Astrocyte (in vitro differentiated cells and primary cell): Measurements from ENCODE around the gene ENTPD5. TPM values are rescaled to one million over a fixed set of nuclear protein-coding genes. Genes with fewer than 3 reads are reported as not detected.

ENCODE experiments used
- DNase-seq: peaks from one replicate; pipeline ENCODE4 v3.0.0-alpha.2; 2010; ENCODE audit warnings: low read depth
- FAIRE-seq: peaks from 2 replicates; lab custom pipeline; 2011; peaks lifted over from hg19 to GRCh38; lab: Jason Lieb, UNC
- H2AFZ ChIP-seq: 2 replicates; pipeline ENCODE4 v1.6.0; 2012; ENCODE audit warnings: low read depth, low read length, inconsistent platforms
- H3K27ac ChIP-seq: 2 replicates; pipeline ENCODE4 v1.5.1; 2011; ENCODE audit warnings: low read depth, low read length, inconsistent platforms
- H3K27me3 ChIP-seq: 2 replicates; pipeline ENCODE4 v1.6.0; 2011; ENCODE audit warnings: low read length, inconsistent platforms; ENCODE audit not compliant: insufficient read depth
- H3K36me3 ChIP-seq: 2 replicates; pipeline ENCODE4 v1.5.1; 2011; ENCODE audit warnings: low read length, inconsistent platforms; ENCODE audit not compliant: insufficient read depth
- H3K4me1 ChIP-seq: 2 replicates; pipeline ENCODE4 v1.5.1; 2011; ENCODE audit warnings: low read length, inconsistent platforms; ENCODE audit not compliant: insufficient read depth
- H3K4me2 ChIP-seq: 2 replicates; pipeline ENCODE4 v1.6.0; 2012; ENCODE audit warnings: low read length, inconsistent platforms
- H3K4me3 ChIP-seq: 2 replicates; pipeline ENCODE4 v1.5.1; 2011; ENCODE audit warnings: low read depth, mild to moderate bottlenecking, low read length, inconsistent platforms; ENCODE audit not compliant: insufficient read depth
- H3K79me2 ChIP-seq: 2 replicates; pipeline ENCODE4 v1.6.0; 2012; ENCODE audit warnings: mild to moderate bottlenecking, low read length, inconsistent platforms; ENCODE audit not compliant: insufficient read depth
- H3K9ac ChIP-seq: 2 replicates; pipeline ENCODE4 v1.6.0; 2012; ENCODE audit warnings: mild to moderate bottlenecking, low read length, inconsistent platforms
- H3K9me3 ChIP-seq: 2 replicates; pipeline ENCODE4 v1.5.1; 2012; ENCODE audit warnings: low read depth, mild to moderate bottlenecking, low read length, inconsistent platforms; ENCODE audit not compliant: insufficient read depth
- H4K20me1 ChIP-seq: 2 replicates; pipeline ENCODE4 v1.6.0; 2012; ENCODE audit warnings: low read length, inconsistent platforms; ENCODE audit not compliant: insufficient read depth
- H3K27ac Mint-ChIP-seq: one replicate; pipeline ENCODE4 v1.8.0; 2021; ENCODE audit warnings: mild to moderate bottlenecking, mixed read lengths; ENCODE audit not compliant: unreplicated experiment
- H3K27me3 Mint-ChIP-seq: one replicate; pipeline ENCODE4 v1.8.0; 2021; ENCODE audit warnings: low read depth, mixed read lengths; ENCODE audit not compliant: unreplicated experiment
- H3K36me3 Mint-ChIP-seq: one replicate; pipeline ENCODE4 v1.8.0; 2021; ENCODE audit warnings: low read depth, mixed read lengths; ENCODE audit not compliant: unreplicated experiment
- H3K4me1 Mint-ChIP-seq: one replicate; pipeline ENCODE4 v1.8.0; 2021; ENCODE audit warnings: low read depth, mixed read lengths; ENCODE audit not compliant: unreplicated experiment
- H3K4me3 Mint-ChIP-seq: one replicate; pipeline ENCODE4 v1.8.0; 2021; ENCODE audit warnings: mild to moderate bottlenecking, moderate library complexity, mixed read lengths; ENCODE audit not compliant: unreplicated experiment
- H3K9me3 Mint-ChIP-seq: one replicate; pipeline ENCODE4 v1.8.0; 2021; ENCODE audit warnings: mild to moderate bottlenecking, mixed read lengths; ENCODE audit not compliant: unreplicated experiment
- EZH2 ChIP-seq: IDR thresholded peaks from 2 replicates; pipeline ENCODE4 v1.6.1; 2012; ENCODE audit warnings: mild to moderate bottlenecking, low read length, inconsistent platforms; ENCODE audit not compliant: insufficient read depth
- total RNA-seq: library from RNA; stranded (reverse); gene quantifications from 2 replicates; pipeline ENCODE4 v1.2.1, GENCODE V29; 2021
- TF ChIP-seq, protein P1 (sequence below): IDR thresholded peaks from 2 replicates; pipeline ENCODE4 v1.5.1; 2011; ENCODE audit warnings: low read depth, mild to moderate bottlenecking, inconsistent platforms, low read length, moderate library complexity; ENCODE audit not compliant: insufficient read depth

Gene ENTPD5
- total RNA-seq, 1 donor from 2014 or later = 9.5 TPM

DNA sequence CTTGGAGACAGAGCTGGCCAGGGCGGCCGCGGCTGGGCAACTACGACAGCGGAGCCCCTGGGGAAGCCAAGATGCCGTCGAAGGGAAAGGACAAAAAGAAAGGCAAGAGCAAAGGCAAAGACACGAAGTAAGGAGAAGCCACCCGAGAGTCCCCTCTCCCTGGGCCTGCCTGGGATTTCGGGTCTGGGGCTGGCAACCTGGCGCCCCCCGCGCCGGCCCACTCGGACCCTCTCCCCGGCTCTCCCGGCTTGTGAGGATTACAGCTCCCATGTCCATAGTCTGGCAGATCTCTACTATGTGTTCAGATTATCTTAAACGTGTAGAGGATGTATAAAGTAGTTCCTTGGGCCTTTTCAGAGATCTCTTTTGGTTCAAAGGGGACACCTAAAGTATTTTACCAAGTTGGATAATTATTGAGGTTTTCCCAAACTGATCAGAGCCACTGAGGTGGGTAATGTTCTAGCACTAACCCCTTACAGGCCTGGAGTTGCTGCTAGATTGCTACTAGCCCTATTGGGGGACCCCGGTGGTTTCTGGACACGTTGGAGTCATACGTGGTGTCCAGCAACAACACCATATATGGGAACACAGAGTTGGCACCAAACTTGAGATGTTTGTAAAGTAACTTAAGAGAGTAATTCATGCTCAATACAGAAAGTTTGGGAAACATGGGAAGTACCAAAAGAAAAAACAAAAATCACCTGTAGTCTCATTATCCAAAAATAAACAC lies 485 bp upstream of the ENTPD5 start:
- peak; percentile 68 for DNase-seq
- Histone ChIP-seq H3K4me2 (peak overlapping the region; percentile 95), H3K27ac (peak overlapping the region; percentile 94), H3K4me3 (peak overlapping the region; percentile 94), H3K79me2 (peaks cover 8% of the 10 kb centered on the region), H3K36me3 (no peaks in the 10 kb centered on the region), H3K9me3 (no peaks in the 10 kb centered on the region), H2AFZ (peak overlapping the region; percentile 93), H3K9ac (peak overlapping the region; percentile 97), H4K20me1 (no peaks in the 10 kb centered on the region), H3K4me1 (peaks cover 8% of the 10 kb centered on the region), H3K27me3 (no peaks in the 10 kb centered on the region)
- no peak for TF ChIP-seq EZH2
- TF ChIP-seq, protein P1, sequence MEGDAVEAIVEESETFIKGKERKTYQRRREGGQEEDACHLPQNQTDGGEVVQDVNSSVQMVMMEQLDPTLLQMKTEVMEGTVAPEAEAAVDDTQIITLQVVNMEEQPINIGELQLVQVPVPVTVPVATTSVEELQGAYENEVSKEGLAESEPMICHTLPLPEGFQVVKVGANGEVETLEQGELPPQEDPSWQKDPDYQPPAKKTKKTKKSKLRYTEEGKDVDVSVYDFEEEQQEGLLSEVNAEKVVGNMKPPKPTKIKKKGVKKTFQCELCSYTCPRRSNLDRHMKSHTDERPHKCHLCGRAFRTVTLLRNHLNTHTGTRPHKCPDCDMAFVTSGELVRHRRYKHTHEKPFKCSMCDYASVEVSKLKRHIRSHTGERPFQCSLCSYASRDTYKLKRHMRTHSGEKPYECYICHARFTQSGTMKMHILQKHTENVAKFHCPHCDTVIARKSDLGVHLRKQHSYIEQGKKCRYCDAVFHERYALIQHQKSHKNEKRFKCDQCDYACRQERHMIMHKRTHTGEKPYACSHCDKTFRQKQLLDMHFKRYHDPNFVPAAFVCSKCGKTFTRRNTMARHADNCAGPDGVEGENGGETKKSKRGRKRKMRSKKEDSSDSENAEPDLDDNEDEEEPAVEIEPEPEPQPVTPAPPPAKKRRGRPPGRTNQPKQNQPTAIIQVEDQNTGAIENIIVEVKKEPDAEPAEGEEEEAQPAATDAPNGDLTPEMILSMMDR = no peak
- Mint-ChIP-seq H3K9me3 (no peaks in the 10 kb centered on the region), H3K4me3 (peak overlapping the region; percentile 92), H3K4me1 (no peaks in the 10 kb centered on the region), H3K36me3 (no peaks in the 10 kb centered on the region), H3K27me3 (no peaks in the 10 kb centered on the region), H3K27ac (peak overlapping the region; percentile 92)
- no peak for FAIRE-seq

DNA sequence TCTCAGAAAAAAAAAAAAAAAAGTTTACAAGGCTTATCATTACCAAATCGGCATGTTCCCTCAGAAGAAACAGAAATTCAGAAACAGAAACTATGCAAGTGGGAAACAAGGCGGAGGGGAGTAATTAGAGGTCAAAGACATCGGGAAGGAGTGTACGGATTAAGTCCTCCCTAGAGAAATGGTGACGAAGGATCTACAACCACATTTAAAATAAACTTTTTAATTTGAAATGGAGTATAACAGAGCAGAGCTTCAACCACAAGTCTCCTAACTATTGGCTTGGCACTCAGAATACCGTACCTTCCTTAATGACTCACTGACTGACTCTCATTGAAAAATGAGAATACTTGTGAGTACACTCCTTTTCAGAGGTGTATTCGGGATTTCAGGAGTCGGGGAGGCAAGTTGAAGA lies 908 bp downstream of the ENTPD5 start:
- H3K9me3 Mint-ChIP-seq = no peaks in the 10 kb centered on the region
- no peaks in the 10 kb centered on the region for H4K20me1 ChIP-seq
- peaks cover 5% of the 10 kb centered on the region for H3K36me3 ChIP-seq
- H3K27ac Mint-ChIP-seq = peak overlapping the region; percentile 93
- no peaks in the 10 kb centered on the region for H3K27me3 ChIP-seq
- peak overlapping the region; percentile 95 for H3K4me2 ChIP-seq
- DNase-seq (peak; percentile 87), FAIRE-seq (no peak)
- peaks cover 8% of the 10 kb centered on the region for H3K4me1 ChIP-seq
- no peaks in the 10 kb centered on the region for H3K9me3 ChIP-seq
- no peaks in the 10 kb centered on the region for H3K4me1 Mint-ChIP-seq
- no peak for TF ChIP-seq EZH2
- H3K9ac ChIP-seq = peak overlapping the region; percentile 97
- H3K4me3 ChIP-seq = peak overlapping the region; percentile 94
- H3K79me2 ChIP-seq = peaks cover 8% of the 10 kb centered on the region
- H3K27me3 Mint-ChIP-seq = no peaks in the 10 kb centered on the region
- H3K4me3 Mint-ChIP-seq = peak overlapping the region; percentile 93
- H3K27ac ChIP-seq = peak overlapping the region; percentile 94
- H3K36me3 Mint-ChIP-seq = peaks cover 3% of the 10 kb centered on the region
- peak overlapping the region; percentile 95 for H2AFZ ChIP-seq

DNA sequence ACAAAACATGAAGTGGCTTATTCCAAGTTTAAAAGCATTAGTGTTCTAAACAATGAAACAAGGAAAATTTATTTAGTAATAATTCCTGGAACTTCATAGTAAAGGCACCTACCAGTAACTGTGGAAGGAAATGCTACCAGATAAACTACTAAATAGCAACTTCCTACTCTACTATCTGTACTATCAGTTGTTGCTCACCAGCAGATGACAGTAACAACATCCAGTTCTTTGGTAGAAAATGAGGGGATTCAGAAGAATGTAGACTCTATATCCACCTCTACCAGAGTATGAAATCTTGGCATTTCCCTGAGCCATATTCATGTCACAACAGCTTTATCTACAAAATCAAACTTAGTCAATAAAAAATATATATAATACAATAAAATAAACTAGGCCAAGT lies 3.1 kb downstream of the ENTPD5 start:
- Histone ChIP-seq H3K4me3 (no peak overlapping the region), H3K9ac (no peak overlapping the region), H3K9me3 (no peaks in the 10 kb centered on the region), H3K4me1 (peaks cover 8% of the 10 kb centered on the region), H3K36me3 (peaks cover 5% of the 10 kb centered on the region), H3K79me2 (peaks cover 8% of the 10 kb centered on the region), H2AFZ (no peak overlapping the region), H3K27me3 (no peaks in the 10 kb centered on the region), H3K27ac (no peak overlapping the region), H4K20me1 (no peaks in the 10 kb centered on the region), H3K4me2 (no peak overlapping the region)
- Mint-ChIP-seq H3K9me3 (no peaks in the 10 kb centered on the region), H3K27me3 (no peaks in the 10 kb centered on the region), H3K4me1 (no peaks in the 10 kb centered on the region), H3K36me3 (peaks cover 7% of the 10 kb centered on the region), H3K27ac (no peak overlapping the region), H3K4me3 (no peak overlapping the region)
- no peak for TF ChIP-seq EZH2
- TF ChIP-seq, protein P1 = no peak
- DNase-seq = no peak
- FAIRE-seq = no peak
